Ascending aorta (tissue), 2 donors: Measurements from ENCODE around the gene SERINC2. TPM values are rescaled to one million over a fixed set of nuclear protein-coding genes. Genes with fewer than 3 reads are reported as not detected.
"Not testable (repeated sequence)": the region's sequence is repeated elsewhere in the genome, so short reads cannot be mapped to it uniquely, and the experiment has no call there.

Experiments used
- DNase-seq, 2 donors: peaks; one replicate each; pipeline ENCODE4 v3.0.0-alpha.2; 2019; ENCODE audit warnings: low spot score in 2 of 2
- H3K27ac ChIP-seq, 2 donors: fragments of 200-600 bp; sonication (generic); one replicate each; pipeline ENCODE4 v1.5.1; 2016 to 2017; ENCODE audit warnings: mild to moderate bottlenecking in 1 of 2
- H3K27me3 ChIP-seq: fragments of 200-600 bp; sonication (generic); one replicate; pipeline ENCODE4 v1.5.1; 2017
- H3K36me3 ChIP-seq, 2 donors: fragments of 200-600 bp; sonication (generic); one replicate each; pipeline ENCODE4 v1.5.1; 2016
- H3K4me1 ChIP-seq, 2 donors: fragments of 200-600 bp; sonication (generic); one replicate each; pipeline ENCODE4 v1.5.1; 2016 to 2017; ENCODE audit warnings: mild to moderate bottlenecking in 1 of 2
- H3K4me3 ChIP-seq, 2 donors: fragments of 200-600 bp; sonication (generic); one replicate each; pipeline ENCODE4 v1.5.1; 2016 to 2017; ENCODE audit warnings: mild to moderate bottlenecking in 1 of 2
- H3K9me3 ChIP-seq, 2 donors: fragments of 200-600 bp; sonication (generic); one replicate each; pipeline ENCODE4 v1.5.1; 2016
- intact Hi-C: fragments of 100-400 bp; cut with DNase I; formaldehyde crosslinking; loops from one replicate; pipeline ENCODE4 v1.15.1; 2023
- total RNA-seq: library from RNA; depleted of rRNA; stranded (reverse); fragments of >200 nt; gene quantifications from one replicate; pipeline ENCODE4 v1.1.0, GENCODE V29; 2016
- TF ChIP-seq, protein P1 (sequence below), 3 experiments: fragments of 200-600 bp in 2 of 3; fragments of 450-650 bp in 1 of 3; sonication (generic) in 2 of 3; IDR thresholded peaks; one replicate each; pipeline ENCODE4 v1.5.1; 2016 to 2019; ENCODE audit warnings: antibody characterized with exemption in 3 of 3, mild to moderate bottlenecking in 1 of 3, moderate library complexity in 1 of 3

The SERINC2 gene
- total RNA-seq, 1 donor from 2014 or later: 10.7 TPM

DNA sequence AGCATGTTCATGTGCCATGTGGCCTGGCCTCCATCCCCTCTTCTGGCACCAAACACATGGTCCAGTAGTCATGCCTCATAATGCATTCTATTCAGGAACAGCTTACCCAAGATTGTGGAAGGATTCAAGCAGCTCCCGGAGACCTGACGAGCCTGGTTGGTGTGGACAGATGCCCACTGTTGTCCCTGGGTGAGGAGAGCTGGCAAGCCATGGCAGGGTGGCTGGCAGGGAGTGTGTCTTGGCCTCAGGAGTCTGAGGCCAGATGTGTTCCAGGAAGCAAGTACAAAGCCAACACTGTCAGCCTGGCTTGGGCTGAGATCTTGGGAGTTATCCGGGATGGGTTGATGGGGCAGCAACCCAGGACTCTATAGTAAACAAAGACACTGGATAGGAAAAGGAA is 32.8 kb upstream of the SERINC2 start:
- Histone ChIP-seq H3K9me3 (no peaks in the 10 kb centered on the region), H3K4me3 (no peak overlapping the region), H3K4me1 (peaks cover 0 to 8% of the 10 kb centered on the region in 2 donors), H3K36me3 (no peaks in the 10 kb centered on the region), H3K27ac (no peak overlapping the region), H3K27me3 (no peaks in the 10 kb centered on the region)
- TF ChIP-seq, protein P1, sequence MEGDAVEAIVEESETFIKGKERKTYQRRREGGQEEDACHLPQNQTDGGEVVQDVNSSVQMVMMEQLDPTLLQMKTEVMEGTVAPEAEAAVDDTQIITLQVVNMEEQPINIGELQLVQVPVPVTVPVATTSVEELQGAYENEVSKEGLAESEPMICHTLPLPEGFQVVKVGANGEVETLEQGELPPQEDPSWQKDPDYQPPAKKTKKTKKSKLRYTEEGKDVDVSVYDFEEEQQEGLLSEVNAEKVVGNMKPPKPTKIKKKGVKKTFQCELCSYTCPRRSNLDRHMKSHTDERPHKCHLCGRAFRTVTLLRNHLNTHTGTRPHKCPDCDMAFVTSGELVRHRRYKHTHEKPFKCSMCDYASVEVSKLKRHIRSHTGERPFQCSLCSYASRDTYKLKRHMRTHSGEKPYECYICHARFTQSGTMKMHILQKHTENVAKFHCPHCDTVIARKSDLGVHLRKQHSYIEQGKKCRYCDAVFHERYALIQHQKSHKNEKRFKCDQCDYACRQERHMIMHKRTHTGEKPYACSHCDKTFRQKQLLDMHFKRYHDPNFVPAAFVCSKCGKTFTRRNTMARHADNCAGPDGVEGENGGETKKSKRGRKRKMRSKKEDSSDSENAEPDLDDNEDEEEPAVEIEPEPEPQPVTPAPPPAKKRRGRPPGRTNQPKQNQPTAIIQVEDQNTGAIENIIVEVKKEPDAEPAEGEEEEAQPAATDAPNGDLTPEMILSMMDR (IDR thresholded peaks at IDR 0.05): no peak
- intact Hi-C loops: no loop called here
- no peak for DNase-seq

DNA sequence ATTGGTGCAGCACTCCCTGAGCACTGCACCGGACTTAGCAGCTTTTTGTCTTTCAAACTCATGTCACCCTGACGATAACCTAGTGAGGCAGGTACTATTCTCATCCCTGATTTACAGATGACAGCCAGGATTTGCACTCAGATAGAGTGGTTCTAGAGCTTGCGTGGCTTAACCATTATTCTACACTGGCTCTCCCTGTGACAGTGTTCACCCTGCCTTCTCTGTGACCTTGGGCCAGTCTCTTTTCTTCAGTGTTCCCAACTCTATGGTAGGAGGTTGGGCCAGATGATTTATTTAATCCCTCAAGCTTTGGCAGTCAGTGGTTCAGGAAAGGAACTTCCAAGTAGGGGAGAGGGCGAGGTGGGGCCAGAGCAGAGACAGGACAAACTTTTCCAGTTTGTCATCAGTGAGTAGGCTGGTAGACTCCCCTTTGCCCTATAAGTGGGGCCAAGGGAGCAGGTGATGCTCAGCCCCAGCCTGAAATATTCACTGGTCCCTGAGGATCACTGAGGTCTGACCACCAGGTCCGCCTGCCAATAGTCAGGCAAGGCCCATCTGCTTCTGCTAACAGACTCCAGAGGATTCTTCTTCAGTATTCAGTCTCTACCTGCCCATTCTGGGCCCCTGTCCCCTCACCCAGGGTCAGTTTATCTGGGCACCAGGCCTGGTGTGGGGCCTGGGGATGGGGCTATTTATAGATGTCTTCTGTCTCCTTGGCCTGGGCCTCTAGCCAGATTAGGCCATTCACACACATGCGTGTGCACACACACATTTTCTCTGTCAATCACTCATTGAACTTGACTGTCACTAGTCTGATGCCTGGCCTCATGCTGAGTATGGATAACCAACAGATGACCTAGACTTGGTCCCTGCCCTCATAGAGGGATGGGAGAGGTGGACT is 31.4 kb upstream of the SERINC2 start:
- DNase-seq: no peak
- Histone ChIP-seq H3K27me3 (no peaks in the 10 kb centered on the region), H3K9me3 (no peaks in the 10 kb centered on the region), H3K36me3 (no peaks in the 10 kb centered on the region), H3K4me1 (peaks cover 0 to 8% of the 10 kb centered on the region in 2 donors), H3K4me3 (no peak overlapping the region), H3K27ac (no peak overlapping the region)
- TF ChIP-seq, protein P1 (IDR thresholded peaks at IDR 0.05): no peak
- intact Hi-C loops: no loop called here

DNA sequence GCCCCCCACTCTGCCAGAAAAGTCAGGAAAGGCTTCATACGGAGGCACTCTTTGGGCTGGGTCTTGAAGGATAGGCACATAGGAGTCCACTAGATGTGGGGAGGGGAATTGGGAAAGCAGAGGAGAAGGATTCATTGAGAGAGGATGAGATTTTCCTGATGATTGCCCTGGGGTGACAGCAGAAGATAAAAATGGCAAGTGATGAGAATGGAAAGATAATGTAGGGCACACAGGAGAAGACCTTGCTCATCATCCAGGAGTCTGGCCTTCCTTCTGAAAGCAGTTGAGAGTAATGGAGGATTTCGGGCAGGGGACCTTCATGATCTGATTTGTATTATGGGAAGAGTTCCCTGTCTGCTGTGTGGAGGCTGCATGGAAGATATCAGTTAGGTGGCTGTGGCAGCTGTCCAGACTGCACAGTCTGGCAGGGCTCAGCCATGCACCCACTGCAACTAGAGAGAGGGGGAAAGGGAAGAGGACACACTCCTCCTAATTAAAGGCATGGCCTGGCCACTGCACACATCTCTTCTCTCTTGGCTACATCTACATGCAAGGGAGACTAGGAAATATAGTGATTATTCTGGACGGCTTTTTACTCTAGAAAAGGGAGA is 30.5 kb upstream of the SERINC2 start:
- TF ChIP-seq, protein P1 (IDR thresholded peaks at IDR 0.05): no peak
- intact Hi-C loops: no loop called here
- Histone ChIP-seq H3K27me3 (no peaks in the 10 kb centered on the region), H3K4me1 (peaks cover 0 to 8% of the 10 kb centered on the region in 2 donors), H3K36me3 (no peaks in the 10 kb centered on the region), H3K27ac (no peak overlapping the region), H3K9me3 (no peaks in the 10 kb centered on the region), H3K4me3 (no peak overlapping the region)
- no peak for DNase-seq

DNA sequence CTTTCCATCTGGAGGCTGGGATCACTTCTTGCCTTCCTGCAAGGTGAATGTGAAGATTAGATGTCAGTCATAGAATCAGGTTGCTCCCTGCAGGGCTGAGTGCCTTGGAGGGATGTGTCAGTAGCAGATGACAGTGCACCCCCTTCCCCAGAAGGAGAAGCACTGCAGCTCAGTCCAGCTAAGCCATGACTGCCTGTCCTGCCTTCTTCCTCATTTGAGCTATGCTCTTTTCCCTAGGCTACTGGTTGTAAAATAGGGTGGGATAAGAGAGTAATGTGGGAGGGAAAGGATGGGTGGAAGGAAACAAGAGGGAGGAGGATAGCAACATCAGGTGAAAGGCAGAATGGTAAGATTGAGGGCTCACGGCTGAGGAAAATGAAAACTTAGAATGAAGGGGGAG is 29.0 kb upstream of the SERINC2 start:
- intact Hi-C loops: no loop called here
- Histone ChIP-seq H3K27me3 (no peaks in the 10 kb centered on the region), H3K4me3 (no peak overlapping the region), H3K4me1 (peaks cover 0 to 8% of the 10 kb centered on the region in 2 donors), H3K27ac (no peak overlapping the region), H3K36me3 (no peaks in the 10 kb centered on the region), H3K9me3 (no peaks in the 10 kb centered on the region)
- no peak for DNase-seq
- TF ChIP-seq, protein P1 (IDR thresholded peaks at IDR 0.05): no peak

DNA sequence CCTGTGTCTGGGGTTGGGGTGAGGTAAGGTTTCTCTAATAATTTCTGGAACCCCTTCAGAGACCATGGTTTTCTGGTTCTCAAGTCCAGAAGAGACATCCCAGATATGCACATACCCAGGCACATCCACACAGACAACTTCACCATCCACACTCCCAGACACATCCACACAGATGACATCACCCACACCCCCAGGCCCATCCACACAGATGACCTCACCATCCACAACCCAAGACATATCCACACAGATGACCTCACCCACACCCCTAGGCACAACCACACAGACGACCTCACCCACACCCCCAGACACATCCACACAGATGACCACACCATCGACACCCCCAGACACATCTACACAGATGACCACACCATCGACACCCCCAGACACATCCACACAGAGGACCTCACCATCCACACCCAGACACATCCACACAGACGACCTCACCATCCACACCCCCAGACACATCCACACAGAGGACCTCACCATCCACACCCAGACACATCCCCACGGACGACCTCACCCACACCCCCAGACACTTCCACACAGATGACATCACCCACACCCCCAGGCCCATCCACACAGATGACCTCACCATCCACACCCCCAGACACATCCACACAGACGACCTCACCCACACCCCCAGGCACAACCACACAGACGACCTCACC is 26.3 kb upstream of the SERINC2 start:
- H3K27me3 ChIP-seq, H3K27ac ChIP-seq, H3K36me3 ChIP-seq, intact Hi-C loops, H3K9me3 ChIP-seq, H3K4me1 ChIP-seq, DNase-seq, H3K4me3 ChIP-seq: not testable (repeated sequence)

DNA sequence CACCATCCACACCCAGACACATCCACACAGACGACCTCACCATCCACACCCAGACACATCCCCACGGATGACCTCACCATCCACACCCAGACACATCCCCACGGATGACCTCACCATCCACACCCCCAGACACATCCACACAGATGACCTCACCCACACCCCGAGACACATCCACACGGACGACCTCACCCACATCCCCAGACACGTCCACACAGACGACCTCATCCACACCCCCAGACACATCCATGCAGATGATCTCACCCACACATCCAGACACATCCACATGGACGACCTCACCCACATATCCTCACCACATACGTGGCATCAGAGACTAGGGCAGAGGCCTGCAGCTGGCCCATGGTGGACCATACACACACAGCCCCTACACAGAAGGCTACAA is 25.4 kb upstream of the SERINC2 start:
- Histone ChIP-seq H3K27ac (no peak overlapping the region), H3K36me3 (no peaks in the 10 kb centered on the region), H3K4me3 (no peak overlapping the region), H3K27me3 (no peaks in the 10 kb centered on the region), H3K9me3 (no peaks in the 10 kb centered on the region), H3K4me1 (no peaks in the 10 kb centered on the region)
- DNase-seq: no peak
- TF ChIP-seq, protein P1 (IDR thresholded peaks at IDR 0.05): no peak
- intact Hi-C loops: no loop called here
